ENCODE measurements around the gene CCDC70.

DNA sequence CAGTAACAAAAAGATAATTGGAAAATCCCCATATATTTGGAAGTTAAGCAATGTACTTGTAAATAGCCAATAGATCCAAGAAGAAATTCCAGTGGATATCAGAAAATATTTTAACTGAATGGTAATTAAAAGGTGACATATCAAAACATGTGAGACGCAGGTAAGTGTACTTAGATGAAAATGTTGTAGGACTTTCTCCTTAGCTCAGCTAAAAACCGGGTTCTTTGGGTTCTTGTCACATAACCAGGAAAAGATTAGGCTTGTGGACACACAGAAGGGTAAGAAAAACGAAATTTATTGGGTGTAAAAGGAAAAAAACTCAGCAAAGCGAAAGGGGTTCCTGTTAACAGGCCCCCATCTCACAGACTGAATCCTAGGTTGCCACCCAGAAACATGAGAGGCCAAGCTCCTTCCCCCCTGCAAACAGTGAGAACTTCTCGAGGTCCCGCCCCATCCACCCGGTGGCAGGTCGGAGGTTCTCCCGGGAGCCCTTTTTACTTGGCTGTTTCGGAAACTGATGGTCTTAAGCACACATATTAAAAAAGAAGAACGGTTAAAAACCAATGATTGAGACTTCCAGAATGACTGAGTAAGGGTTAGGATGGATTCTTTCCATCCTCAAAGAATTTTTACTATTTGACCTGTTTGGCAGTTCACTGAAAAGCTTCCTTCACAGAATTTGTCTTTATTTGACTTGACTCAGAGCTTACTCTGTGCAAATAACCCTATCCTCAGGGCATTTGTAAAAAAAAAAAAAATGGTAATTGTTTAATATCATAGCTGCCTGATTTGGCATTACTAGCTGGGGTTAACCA is 3.1 kb upstream of the CCDC70 start:
- no peak for TF ChIP-seq TEAD4 (CRISPR knock-in tag; IDR thresholded peaks at IDR 0.05)
- TF ChIP-seq, protein P1, sequence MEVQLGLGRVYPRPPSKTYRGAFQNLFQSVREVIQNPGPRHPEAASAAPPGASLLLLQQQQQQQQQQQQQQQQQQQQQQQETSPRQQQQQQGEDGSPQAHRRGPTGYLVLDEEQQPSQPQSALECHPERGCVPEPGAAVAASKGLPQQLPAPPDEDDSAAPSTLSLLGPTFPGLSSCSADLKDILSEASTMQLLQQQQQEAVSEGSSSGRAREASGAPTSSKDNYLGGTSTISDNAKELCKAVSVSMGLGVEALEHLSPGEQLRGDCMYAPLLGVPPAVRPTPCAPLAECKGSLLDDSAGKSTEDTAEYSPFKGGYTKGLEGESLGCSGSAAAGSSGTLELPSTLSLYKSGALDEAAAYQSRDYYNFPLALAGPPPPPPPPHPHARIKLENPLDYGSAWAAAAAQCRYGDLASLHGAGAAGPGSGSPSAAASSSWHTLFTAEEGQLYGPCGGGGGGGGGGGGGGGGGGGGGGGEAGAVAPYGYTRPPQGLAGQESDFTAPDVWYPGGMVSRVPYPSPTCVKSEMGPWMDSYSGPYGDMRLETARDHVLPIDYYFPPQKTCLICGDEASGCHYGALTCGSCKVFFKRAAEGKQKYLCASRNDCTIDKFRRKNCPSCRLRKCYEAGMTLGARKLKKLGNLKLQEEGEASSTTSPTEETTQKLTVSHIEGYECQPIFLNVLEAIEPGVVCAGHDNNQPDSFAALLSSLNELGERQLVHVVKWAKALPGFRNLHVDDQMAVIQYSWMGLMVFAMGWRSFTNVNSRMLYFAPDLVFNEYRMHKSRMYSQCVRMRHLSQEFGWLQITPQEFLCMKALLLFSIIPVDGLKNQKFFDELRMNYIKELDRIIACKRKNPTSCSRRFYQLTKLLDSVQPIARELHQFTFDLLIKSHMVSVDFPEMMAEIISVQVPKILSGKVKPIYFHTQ (CRISPR knock-in tag; IDR thresholded peaks at IDR 0.05), result no peak
- TF ChIP-seq, protein P2, sequence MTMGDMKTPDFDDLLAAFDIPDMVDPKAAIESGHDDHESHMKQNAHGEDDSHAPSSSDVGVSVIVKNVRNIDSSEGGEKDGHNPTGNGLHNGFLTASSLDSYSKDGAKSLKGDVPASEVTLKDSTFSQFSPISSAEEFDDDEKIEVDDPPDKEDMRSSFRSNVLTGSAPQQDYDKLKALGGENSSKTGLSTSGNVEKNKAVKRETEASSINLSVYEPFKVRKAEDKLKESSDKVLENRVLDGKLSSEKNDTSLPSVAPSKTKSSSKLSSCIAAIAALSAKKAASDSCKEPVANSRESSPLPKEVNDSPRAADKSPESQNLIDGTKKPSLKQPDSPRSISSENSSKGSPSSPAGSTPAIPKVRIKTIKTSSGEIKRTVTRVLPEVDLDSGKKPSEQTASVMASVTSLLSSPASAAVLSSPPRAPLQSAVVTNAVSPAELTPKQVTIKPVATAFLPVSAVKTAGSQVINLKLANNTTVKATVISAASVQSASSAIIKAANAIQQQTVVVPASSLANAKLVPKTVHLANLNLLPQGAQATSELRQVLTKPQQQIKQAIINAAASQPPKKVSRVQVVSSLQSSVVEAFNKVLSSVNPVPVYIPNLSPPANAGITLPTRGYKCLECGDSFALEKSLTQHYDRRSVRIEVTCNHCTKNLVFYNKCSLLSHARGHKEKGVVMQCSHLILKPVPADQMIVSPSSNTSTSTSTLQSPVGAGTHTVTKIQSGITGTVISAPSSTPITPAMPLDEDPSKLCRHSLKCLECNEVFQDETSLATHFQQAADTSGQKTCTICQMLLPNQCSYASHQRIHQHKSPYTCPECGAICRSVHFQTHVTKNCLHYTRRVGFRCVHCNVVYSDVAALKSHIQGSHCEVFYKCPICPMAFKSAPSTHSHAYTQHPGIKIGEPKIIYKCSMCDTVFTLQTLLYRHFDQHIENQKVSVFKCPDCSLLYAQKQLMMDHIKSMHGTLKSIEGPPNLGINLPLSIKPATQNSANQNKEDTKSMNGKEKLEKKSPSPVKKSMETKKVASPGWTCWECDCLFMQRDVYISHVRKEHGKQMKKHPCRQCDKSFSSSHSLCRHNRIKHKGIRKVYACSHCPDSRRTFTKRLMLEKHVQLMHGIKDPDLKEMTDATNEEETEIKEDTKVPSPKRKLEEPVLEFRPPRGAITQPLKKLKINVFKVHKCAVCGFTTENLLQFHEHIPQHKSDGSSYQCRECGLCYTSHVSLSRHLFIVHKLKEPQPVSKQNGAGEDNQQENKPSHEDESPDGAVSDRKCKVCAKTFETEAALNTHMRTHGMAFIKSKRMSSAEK (CRISPR knock-in tag; IDR thresholded peaks at IDR 0.05; ENCODE audit: borderline replicate concordance), result no peak
- TF ChIP-seq, protein P3, sequence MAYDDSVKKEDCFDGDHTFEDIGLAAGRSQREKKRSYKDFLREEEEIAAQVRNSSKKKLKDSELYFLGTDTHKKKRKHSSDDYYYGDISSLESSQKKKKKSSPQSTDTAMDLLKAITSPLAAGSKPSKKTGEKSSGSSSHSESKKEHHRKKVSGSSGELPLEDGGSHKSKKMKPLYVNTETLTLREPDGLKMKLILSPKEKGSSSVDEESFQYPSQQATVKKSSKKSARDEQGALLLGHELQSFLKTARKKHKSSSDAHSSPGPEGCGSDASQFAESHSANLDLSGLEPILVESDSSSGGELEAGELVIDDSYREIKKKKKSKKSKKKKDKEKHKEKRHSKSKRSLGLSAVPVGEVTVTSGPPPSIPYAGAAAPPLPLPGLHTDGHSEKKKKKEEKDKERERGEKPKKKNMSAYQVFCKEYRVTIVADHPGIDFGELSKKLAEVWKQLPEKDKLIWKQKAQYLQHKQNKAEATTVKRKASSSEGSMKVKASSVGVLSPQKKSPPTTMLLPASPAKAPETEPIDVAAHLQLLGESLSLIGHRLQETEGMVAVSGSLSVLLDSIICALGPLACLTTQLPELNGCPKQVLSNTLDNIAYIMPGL (CRISPR knock-in tag; IDR thresholded peaks at IDR 0.05), result no peak
- TF ChIP-seq, protein P4, sequence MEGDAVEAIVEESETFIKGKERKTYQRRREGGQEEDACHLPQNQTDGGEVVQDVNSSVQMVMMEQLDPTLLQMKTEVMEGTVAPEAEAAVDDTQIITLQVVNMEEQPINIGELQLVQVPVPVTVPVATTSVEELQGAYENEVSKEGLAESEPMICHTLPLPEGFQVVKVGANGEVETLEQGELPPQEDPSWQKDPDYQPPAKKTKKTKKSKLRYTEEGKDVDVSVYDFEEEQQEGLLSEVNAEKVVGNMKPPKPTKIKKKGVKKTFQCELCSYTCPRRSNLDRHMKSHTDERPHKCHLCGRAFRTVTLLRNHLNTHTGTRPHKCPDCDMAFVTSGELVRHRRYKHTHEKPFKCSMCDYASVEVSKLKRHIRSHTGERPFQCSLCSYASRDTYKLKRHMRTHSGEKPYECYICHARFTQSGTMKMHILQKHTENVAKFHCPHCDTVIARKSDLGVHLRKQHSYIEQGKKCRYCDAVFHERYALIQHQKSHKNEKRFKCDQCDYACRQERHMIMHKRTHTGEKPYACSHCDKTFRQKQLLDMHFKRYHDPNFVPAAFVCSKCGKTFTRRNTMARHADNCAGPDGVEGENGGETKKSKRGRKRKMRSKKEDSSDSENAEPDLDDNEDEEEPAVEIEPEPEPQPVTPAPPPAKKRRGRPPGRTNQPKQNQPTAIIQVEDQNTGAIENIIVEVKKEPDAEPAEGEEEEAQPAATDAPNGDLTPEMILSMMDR (IDR thresholded peaks at IDR 0.05), result no peak
- TF ChIP-seq, protein P5, sequence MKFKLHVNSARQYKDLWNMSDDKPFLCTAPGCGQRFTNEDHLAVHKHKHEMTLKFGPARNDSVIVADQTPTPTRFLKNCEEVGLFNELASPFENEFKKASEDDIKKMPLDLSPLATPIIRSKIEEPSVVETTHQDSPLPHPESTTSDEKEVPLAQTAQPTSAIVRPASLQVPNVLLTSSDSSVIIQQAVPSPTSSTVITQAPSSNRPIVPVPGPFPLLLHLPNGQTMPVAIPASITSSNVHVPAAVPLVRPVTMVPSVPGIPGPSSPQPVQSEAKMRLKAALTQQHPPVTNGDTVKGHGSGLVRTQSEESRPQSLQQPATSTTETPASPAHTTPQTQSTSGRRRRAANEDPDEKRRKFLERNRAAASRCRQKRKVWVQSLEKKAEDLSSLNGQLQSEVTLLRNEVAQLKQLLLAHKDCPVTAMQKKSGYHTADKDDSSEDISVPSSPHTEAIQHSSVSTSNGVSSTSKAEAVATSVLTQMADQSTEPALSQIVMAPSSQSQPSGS (CRISPR knock-in tag; IDR thresholded peaks at IDR 0.05; ENCODE audit: borderline replicate concordance, low read depth), result no peak

Data from WTC11 (cell line).